Skeletal muscle satellite cell (primary cell): ENCODE data around the gene TAB2.

Source experiments
- H3K27me3 ChIP-seq: 2 replicates; pipeline ENCODE4 v1.7.0; 2013; ENCODE audit warnings: low read length; ENCODE audit not compliant: control insufficient read depth, insufficient read depth
- H3K36me3 ChIP-seq: 2 replicates; pipeline ENCODE4 v1.7.0; 2013; ENCODE audit warnings: mild to moderate bottlenecking, control low read depth, low read length; ENCODE audit not compliant: insufficient read depth
- H3K4me1 ChIP-seq: 2 replicates; pipeline ENCODE4 v1.7.0; 2013; ENCODE audit warnings: low read length; ENCODE audit not compliant: control insufficient read depth, insufficient read depth
- H3K4me2 ChIP-seq: 2 replicates; pipeline ENCODE4 v1.7.0; 2013; ENCODE audit warnings: mild to moderate bottlenecking, low read length
- H3K4me3 ChIP-seq: 2 replicates; pipeline ENCODE4 v1.7.0; 2013; ENCODE audit warnings: low read length
- H3K9ac ChIP-seq: 2 replicates; pipeline ENCODE4 v1.7.0; 2013; ENCODE audit warnings: mild to moderate bottlenecking, low read depth, low read length, moderate library complexity
- H3K9me3 ChIP-seq: replicated peaks from 2 replicates; pipeline ENCODE4 v1.7.0; 2013; ENCODE audit warnings: mild to moderate bottlenecking, control low read depth, low read length

TAB2 gene

DNA sequence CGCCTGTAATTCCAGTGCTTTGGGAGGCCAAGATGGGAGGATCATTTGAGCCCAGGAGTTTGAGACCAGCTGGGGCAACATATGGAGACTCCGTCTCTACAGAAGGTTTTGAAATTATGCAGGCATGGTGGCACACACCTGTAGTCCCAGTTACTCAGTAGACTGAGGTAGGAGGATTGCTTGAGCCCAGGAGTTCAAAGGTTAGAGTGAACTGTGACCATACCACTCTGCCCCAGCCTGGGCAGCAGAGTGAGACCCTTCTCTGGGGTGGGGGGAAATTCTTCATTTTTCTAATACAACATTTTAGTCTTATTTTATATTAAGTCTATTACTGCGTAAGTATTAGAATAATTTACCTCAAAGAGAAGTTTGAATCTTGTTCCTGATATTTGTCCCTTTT, 62.5 kb downstream of the TAB2 start:
- H3K9me3 ChIP-seq = no peaks in the 10 kb centered on the region
- H3K27me3 ChIP-seq = no peaks in the 10 kb centered on the region
- no peaks in the 10 kb centered on the region for H3K4me1 ChIP-seq
- no peak overlapping the region for H3K4me2 ChIP-seq
- H3K36me3 ChIP-seq = peaks cover 46% of the 10 kb centered on the region
- no peak overlapping the region for H3K9ac ChIP-seq
- no peak overlapping the region for H3K4me3 ChIP-seq

DNA sequence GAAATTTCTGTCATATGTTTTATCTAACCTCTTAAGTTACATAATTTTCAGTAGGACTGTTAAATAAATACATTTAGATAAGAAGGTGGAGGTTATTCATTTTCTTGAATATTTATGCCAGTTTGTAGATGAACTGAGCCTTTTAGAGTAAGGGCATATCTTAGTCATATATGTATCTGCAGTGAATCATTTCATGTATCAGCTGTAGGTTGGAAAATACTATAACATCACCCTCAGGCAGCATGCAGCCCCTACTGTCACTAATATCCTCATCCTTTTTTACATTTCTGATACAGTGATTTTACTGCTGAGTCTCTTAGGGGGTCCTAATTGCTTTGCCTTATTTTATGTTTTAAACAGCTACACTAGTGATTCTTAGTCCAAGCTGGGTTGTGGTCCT, 63.0 kb downstream of the TAB2 start:
- Histone ChIP-seq H3K4me3 (no peak overlapping the region), H3K9me3 (no peaks in the 10 kb centered on the region), H3K4me1 (no peaks in the 10 kb centered on the region), H3K27me3 (no peaks in the 10 kb centered on the region), H3K9ac (no peak overlapping the region), H3K4me2 (no peak overlapping the region), H3K36me3 (peaks cover 46% of the 10 kb centered on the region)

DNA sequence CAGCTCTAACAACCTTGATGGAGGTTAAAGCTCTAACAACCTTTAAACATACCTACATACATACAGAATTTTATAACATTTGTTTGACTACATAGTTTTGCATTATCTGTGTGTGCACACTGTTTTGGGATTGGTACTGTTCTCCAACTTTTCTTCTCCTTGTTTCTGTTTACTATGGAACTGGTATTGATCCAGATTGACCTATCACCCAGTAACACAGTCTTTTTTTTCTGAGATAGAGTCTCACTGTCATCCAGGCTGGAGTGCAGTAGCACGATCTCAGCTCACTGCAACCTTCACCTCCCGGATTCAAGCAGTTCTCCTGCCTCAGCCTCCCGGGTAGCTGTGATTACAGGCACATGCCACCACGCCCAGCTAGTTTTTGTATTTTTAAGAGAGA, 65.9 kb downstream of the TAB2 start:
- Histone ChIP-seq H3K27me3 (no peaks in the 10 kb centered on the region), H3K36me3 (peaks cover 56% of the 10 kb centered on the region), H3K9ac (no peak overlapping the region), H3K4me3 (no peak overlapping the region), H3K4me2 (no peak overlapping the region), H3K9me3 (no peaks in the 10 kb centered on the region), H3K4me1 (no peaks in the 10 kb centered on the region)

DNA sequence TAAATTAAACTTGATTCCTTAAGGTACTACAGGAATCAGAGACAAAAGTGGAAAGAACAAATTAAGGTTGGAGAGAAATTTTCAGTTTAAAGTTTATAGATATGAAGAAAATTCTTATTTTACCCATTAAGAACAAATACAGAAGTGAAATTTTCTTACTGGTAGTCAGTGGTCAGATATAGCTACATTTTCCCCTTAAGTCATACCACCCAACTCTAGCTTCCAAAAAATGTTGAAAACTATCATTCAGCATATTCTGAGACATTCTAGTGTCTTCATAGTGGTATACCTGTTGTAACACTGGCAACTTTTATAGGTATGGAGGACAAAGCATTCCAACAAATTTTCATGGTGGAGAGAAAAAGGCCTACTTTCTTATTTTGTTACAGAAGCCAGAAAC, 67.0 kb downstream of the TAB2 start:
- no peaks in the 10 kb centered on the region for H3K4me1 ChIP-seq
- no peaks in the 10 kb centered on the region for H3K27me3 ChIP-seq
- H3K9me3 ChIP-seq = no peaks in the 10 kb centered on the region
- no peak overlapping the region for H3K4me3 ChIP-seq
- no peak overlapping the region for H3K4me2 ChIP-seq
- H3K9ac ChIP-seq = no peak overlapping the region
- H3K36me3 ChIP-seq = peaks cover 45% of the 10 kb centered on the region

DNA sequence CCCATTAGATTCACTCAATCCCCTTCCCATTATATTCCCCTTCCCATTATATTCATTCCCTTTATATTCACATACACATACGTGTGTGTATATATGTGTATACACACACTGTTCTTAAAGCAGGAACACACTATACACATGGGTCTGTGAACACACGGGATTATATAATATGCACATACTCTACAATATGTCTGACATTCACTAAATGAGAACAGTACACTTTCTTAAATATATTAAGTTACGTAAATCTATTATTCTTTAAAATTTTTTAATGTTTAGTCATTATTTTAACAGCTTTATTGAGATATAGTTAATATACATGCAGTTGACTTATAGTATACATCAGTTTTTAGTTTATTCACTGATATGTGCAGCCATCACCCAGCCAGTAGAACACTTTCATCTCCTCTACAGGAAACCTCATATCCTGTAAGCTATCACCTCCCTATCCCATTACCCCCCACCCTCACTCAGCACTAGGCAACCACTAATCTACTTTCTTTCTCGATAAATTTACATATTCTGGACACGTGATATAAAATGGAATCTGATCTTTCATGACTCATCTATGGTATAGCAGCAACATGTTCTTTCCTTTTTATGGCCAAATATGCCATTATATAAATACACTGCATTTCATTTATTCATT, 68.6 kb downstream of the TAB2 start:
- Histone ChIP-seq H3K4me3 (no peak overlapping the region), H3K27me3 (no peaks in the 10 kb centered on the region), H3K9me3 (no peaks in the 10 kb centered on the region), H3K9ac (no peak overlapping the region), H3K4me1 (peaks cover 3% of the 10 kb centered on the region), H3K36me3 (peaks cover 32% of the 10 kb centered on the region), H3K4me2 (no peak overlapping the region)

DNA sequence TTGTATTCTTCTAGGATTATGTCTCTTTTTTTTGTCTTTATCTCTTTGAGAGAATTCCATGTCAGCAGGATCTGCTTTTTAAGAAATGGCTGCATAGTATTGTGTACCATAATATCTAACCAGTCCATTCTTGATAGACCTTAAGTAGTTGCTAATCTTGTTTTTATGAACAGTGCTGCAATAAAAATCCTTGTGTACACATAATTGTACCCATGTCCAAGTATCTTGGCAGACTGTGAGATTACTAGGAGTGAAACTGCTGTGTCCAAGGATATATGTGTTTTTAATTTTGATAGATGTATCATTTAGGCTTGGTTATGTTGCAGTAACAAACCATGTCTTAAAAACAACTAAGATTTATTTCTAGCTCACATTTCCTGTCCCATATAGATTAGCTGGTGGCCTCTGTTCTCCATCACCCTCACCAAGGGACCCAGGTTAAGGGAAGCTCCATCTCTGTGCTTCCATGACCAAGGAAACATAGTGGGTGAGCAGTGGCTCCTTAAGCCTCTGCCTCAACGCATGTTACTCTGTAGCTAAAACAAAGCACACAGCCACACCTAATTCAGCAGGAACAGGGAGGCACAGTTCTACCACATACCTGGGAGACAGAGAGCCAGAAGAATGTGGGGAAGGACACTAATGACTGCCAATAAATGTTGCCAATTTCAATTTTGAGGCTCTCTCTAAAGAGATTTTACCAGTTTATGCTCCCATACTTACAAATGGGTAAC, 70.4 kb downstream of the TAB2 start:
- Histone ChIP-seq H3K4me1 (peaks cover 3% of the 10 kb centered on the region), H3K9ac (no peak overlapping the region), H3K36me3 (peaks cover 24% of the 10 kb centered on the region), H3K27me3 (no peaks in the 10 kb centered on the region), H3K4me2 (no peak overlapping the region), H3K9me3 (no peaks in the 10 kb centered on the region), H3K4me3 (no peak overlapping the region)

DNA sequence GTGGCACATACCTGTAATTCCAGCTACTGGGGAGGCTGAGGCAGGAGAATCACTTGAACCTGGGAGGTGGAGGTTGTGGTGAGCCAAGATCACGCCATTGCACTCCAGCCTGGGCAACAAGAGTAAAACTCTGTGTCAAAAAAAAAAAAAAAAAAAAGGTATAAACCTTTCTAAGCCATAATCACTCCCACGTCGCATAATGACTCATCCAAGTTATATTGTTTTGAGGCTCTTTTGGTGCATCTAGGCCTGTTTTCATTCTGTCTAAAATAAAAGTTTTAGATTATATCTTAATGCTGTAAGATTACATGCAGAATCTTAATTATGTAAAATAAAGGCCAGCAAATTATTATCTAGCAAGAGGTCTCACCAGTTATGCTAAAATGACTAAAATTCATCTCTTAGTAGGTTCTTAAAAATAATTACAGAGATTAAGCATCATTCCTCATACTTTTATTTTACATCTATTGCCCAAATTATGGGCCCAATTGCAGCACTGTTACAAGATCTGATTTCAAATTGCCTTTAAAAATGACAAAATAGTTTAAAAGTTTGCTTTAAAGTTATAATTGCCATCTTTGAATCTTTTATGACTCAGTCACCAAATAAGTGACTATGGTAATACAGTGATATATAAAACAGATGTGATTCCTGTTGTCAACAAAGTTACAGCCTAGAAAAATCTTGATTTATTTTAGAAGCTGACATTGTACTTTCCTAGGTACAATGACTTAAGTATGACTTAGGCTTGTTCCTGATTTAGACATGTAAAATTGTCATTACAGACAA, 72.2 kb downstream of the TAB2 start:
- Histone ChIP-seq H3K9me3 (no peaks in the 10 kb centered on the region), H3K9ac (no peak overlapping the region), H3K4me3 (no peak overlapping the region), H3K27me3 (no peaks in the 10 kb centered on the region), H3K4me2 (no peak overlapping the region), H3K4me1 (peaks cover 3% of the 10 kb centered on the region), H3K36me3 (peaks cover 24% of the 10 kb centered on the region)

DNA sequence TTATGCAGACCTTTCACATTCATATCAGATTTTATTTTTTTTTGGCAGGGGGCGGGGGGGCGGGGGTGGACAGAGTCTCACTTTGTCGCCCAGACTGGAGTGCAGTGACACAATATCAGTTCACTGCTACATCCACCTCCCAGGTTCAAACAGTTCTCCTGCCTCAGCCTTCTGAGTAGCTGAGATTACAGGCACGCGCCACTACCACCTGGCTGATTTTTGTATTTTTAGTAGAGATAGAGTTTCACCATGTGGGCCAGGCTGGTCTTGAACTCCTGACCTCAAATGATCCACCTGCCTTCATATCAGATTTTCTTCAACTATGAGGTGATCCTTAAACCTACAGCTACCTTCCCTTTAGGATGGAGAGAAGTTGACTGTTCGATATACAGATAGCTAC, 74.6 kb downstream of the TAB2 start:
- Histone ChIP-seq H3K9ac (no peak overlapping the region), H3K4me3 (no peak overlapping the region), H3K27me3 (no peaks in the 10 kb centered on the region), H3K36me3 (peaks cover 17% of the 10 kb centered on the region), H3K4me2 (no peak overlapping the region), H3K4me1 (peaks cover 3% of the 10 kb centered on the region), H3K9me3 (no peaks in the 10 kb centered on the region)

DNA sequence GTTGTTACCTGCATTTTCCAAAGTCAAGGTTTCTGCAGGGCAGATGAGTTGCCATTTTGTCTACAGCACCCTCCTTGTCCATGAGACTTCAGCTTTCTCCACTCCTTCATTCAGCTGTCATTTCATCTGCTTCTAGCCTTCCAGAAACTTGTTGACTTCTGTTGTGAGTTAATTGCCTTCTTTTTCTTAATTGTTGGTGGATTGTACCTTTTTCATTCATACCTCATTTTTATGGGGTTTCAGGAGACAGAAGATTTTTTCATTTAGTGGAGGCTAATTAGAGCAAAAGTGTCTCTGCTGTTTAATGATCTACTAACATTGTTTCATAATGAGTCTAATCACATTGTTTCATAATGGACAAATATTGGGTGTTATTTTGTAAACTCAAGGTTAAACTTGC, 75.0 kb downstream of the TAB2 start:
- Histone ChIP-seq H3K27me3 (no peaks in the 10 kb centered on the region), H3K4me3 (no peak overlapping the region), H3K36me3 (peaks cover 14% of the 10 kb centered on the region), H3K4me2 (no peak overlapping the region), H3K4me1 (peaks cover 3% of the 10 kb centered on the region), H3K9ac (no peak overlapping the region), H3K9me3 (no peaks in the 10 kb centered on the region)

DNA sequence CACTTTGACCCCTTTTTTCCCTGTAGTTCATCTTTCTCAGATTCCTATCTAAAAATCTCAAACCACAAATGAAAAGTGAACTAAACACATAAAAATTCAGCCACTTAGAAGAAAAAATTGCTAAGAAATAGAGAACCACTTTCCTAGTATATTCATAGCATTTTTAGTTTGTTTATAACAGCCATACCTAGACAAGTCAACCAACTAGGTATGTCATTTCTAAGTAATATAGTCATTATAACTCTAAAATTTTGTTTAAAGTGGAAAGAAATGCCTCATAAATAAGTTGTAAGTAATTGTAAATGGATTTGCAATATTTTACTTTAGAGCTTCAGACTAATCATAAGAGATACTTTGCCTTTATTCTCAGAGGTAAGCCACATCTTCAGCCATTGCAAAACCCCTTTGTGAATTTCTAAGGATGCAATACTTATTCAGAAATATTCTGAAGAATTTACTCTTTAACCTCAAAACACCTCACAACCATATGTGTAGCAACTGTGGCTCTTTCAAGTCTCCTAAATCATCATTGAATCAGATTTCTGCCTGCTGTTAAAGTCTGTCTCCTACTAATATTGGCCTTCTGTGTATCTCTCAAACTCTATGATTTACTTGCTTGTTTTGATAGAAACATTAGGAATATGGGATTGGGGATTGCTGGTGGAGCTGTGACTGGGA, 75.6 kb downstream of the TAB2 start:
- Histone ChIP-seq H3K27me3 (no peaks in the 10 kb centered on the region), H3K4me2 (no peak overlapping the region), H3K4me1 (peaks cover 3% of the 10 kb centered on the region), H3K4me3 (no peak overlapping the region), H3K36me3 (peaks cover 17% of the 10 kb centered on the region), H3K9ac (no peak overlapping the region), H3K9me3 (no peaks in the 10 kb centered on the region)

DNA sequence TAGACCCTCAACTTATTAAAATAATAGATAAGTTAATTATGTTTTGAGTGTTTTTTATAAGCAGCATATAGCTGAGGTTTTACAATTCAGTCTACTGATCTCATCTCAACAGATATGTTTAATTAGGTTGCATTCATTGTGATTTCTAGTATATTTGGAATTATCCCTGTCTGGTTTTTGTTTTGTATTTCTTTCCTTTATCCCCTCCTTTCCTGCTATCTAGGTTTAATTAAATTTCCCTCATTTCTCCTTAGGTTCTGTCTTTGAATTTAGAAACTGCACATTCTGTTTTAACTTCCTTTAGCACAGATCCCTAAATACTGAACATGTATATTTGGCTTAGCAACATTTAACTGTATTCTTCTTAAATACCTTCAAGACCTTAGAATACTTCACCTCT, 77.7 kb downstream of the TAB2 start:
- peaks cover 25% of the 10 kb centered on the region for H3K36me3 ChIP-seq
- H3K4me1 ChIP-seq = peaks cover under 1% of the 10 kb centered on the region
- H3K9me3 ChIP-seq = no peaks in the 10 kb centered on the region
- H3K27me3 ChIP-seq = no peaks in the 10 kb centered on the region
- H3K9ac ChIP-seq = no peak overlapping the region
- no peak overlapping the region for H3K4me2 ChIP-seq
- no peak overlapping the region for H3K4me3 ChIP-seq
